Suppressor macrophage (primary cell): ENCODE data around the gene LMO4.
A peak's percentile ranks its signal among the peaks of the same experiment; 100 is the strongest.

Source experiments
- DNase-seq, 4 experiments: peaks; one replicate each; pipeline ENCODE4 v3.0.0-alpha.2; 2020 to 2022
- total RNA-seq, 17 experiments: gene quantifications; one replicate each; lab custom pipeline; 2026; ENCODE audit warnings: mixed read lengths in 6 of 17, inconsistent platforms in 3 of 17; lab: John Stamatoyannopoulos, UW

The LMO4 gene
- 23.4 to 61.4 (median 38.8) reads per million in 17 experiments for total RNA-seq

GRCh38 chr1:87328272-87329050 lies at the start of gene LMO4:
Gene LMO4, plus strand, starts transcription at chr1:87328880. Its CDS starts 3,136 bp downstream, at chr1:87332016.
- DNase-seq = peak; percentile 97 to 99 (median 98)

- no peak for DNase-seq
These were observed 49.2 kb upstream of the LMO4 start for GRCh38 chr1:87279536-87279875.

- DNase-seq = peak in 2 of 4 experiments; percentile 29 to 47
These were observed 48.6 kb upstream of the LMO4 start for GRCh38 chr1:87279966-87280535.

GRCh38 chr1:87284456-87285240 lies 44.0 kb upstream of the LMO4 start:
- DNase-seq = no peak

- no peak for DNase-seq
These were observed 37.6 kb upstream of the LMO4 start for GRCh38 chr1:87291107-87291506.

GRCh38 chr1:87292684-87293493 lies 35.8 kb upstream of the LMO4 start:
- peak; percentile 73 to 86 (median 80) for DNase-seq

- no peak for DNase-seq
These were observed 34.0 kb upstream of the LMO4 start for GRCh38 chr1:87294633-87295032.

- no peak for DNase-seq
These were observed 33.1 kb upstream of the LMO4 start for GRCh38 chr1:87295445-87296110.

GRCh38 chr1:87296206-87296605 lies 32.5 kb upstream of the LMO4 start:
- peak; percentile 52 to 77 (median 65) for DNase-seq

GRCh38 chr1:87299661-87300060 lies 29.0 kb upstream of the LMO4 start:
- peak; percentile 15 to 62 (median 52) for DNase-seq

- DNase-seq = no peak
These were observed 28.1 kb upstream of the LMO4 start for GRCh38 chr1:87300628-87301027.

- peak; percentile 21 to 63 (median 44) for DNase-seq
These were observed 23.5 kb upstream of the LMO4 start for GRCh38 chr1:87305151-87305550.

GRCh38 chr1:87305762-87306161 lies 22.9 kb upstream of the LMO4 start:
- no peak for DNase-seq

- no peak for DNase-seq
These were observed 21.4 kb upstream of the LMO4 start for GRCh38 chr1:87307306-87307705.

- DNase-seq = no peak
These were observed 20.7 kb upstream of the LMO4 start for GRCh38 chr1:87307931-87308330.

- DNase-seq = peak; percentile 53 to 83 (median 64)
These were observed 14.6 kb upstream of the LMO4 start for GRCh38 chr1:87314091-87314490.

GRCh38 chr1:87318056-87318650 lies 10.5 kb upstream of the LMO4 start:
- no peak for DNase-seq

- no peak for DNase-seq
These were observed 9.9 kb upstream of the LMO4 start for GRCh38 chr1:87318806-87319205.

- peak; percentile 39 to 61 (median 47) for DNase-seq
These were observed 2.5 kb upstream of the LMO4 start for GRCh38 chr1:87325982-87326738.

- no peak for DNase-seq
These were observed 1.1 kb upstream of the LMO4 start for GRCh38 chr1:87327376-87328271.
